Measurements from ENCODE around the gene OSBPL1A. TPM values are rescaled to one million over a fixed set of nuclear protein-coding genes. Genes with fewer than 3 reads are reported as not detected.

OSBPL1A gene
- total and polyA plus RNA-seq, 10 of the 15 experiments (the other 5 are each of a cell fraction or from before 2014, with no cell fraction given) = 0.02 to 0.83 (median 0.11) TPM; not detected in 6

- TF ChIP-seq SMAD1 (IDR thresholded peaks at IDR 0.05; ENCODE audit: low read depth, partially characterized antibody) (no peak), BACH1 (IDR thresholded peaks at IDR 0.05; ENCODE audit: borderline replicate concordance) (no peak), ZBTB11 (CRISPR knock-in tag; IDR thresholded peaks at IDR 0.05) (no peak), MYC (IDR thresholded peaks at IDR 0.05; ENCODE audit: insufficient read depth, insufficient read length, insufficient replicate concordance, low read length, severe bottlenecking) (no peak), PRDM15 (CRISPR knock-in tag; IDR thresholded peaks at IDR 0.05) (no peak)
Observed at GRCh38 chr18:24157855-24158254, 239.8 kb downstream of the OSBPL1A start (continued).
